ENCODE results near the gene DNAH14. TPM values are rescaled to one million over a fixed set of nuclear protein-coding genes. Genes with fewer than 3 reads are reported as not detected.

Gene DNAH14
- total RNA-seq, 1 experiment from 2014 or later: 33.2 TPM

- peaks cover 42 to 62% of the 10 kb centered on the region in 2 experiments for H3K4me1 ChIP-seq (ENCODE audit: control insufficient read depth in 1 of 2, insufficient read depth in 2 of 2, low read length in 2 of 2)
- no peak for TF ChIP-seq EGR1 (IDR thresholded peaks at IDR 0.05; ENCODE audit: low read depth)
- no peak for TF ChIP-seq ELF1 (IDR thresholded peaks at IDR 0.05; ENCODE audit: borderline replicate concordance, low read depth)
- no peak for DNase-seq (ENCODE audit: low read depth, low spot score)
- no TSS peak for BruUV-seq (replicated peaks)
- ChIA-PET RAD21 (ENCODE audit: low non-redundant PET in 1 of 2, low total read pairs in 2 of 2, uncharacterized antibody in 2 of 2, unreplicated experiment in 2 of 2) (no interaction called here), POLR2A (no interaction called here), CTCF (interaction anchor here (0.8 to 1.1 kb wide), 4 partner anchors 12 to 330 kb away, joined by 3 to 5 read pairs (median 4); partner anchors contain the start of gene LBR)
- no peak overlapping the region for H3K9ac ChIP-seq (ENCODE audit: low read length)
- intact Hi-C loops (cut with micrococcal nuclease): no loop called here
- H3K27ac ChIP-seq (ENCODE audit: low read depth, low read length): no peak overlapping the region
- H3K27me3 ChIP-seq (ENCODE audit: insufficient read depth, low read length): no peaks in the 10 kb centered on the region
- H3K9me2 ChIP-seq (ENCODE audit: insufficient read depth): no peaks in the 10 kb centered on the region
- H3K79me2 ChIP-seq (ENCODE audit: insufficient read depth, low read length): no peaks in the 10 kb centered on the region
- no peak for ATAC-seq
- H3K4me2 ChIP-seq (ENCODE audit: low read length): no peak overlapping the region
- no peak overlapping the region for H2AFZ ChIP-seq (ENCODE audit: low read depth, low read length, poor library complexity, severe bottlenecking)
- H3K4me3 ChIP-seq (replicated peaks in 1 of 2; ENCODE audit: low read depth in 1 of 2, low read length in 2 of 2): no peak overlapping the region
- H3K9me3 ChIP-seq (ENCODE audit: control insufficient read depth in 1 of 2, insufficient read depth in 1 of 2, low read depth in 1 of 2, low read length in 2 of 2): no peaks in the 10 kb centered on the region
- H3K36me3 ChIP-seq (ENCODE audit: control insufficient read depth in 1 of 2, insufficient read depth in 2 of 2, low read length in 2 of 2): no peaks in the 10 kb centered on the region
- H4K20me1 ChIP-seq (ENCODE audit: insufficient read depth): no peaks in the 10 kb centered on the region
Measured at GRCh38 chr1:225442123-225442505, 512.6 kb downstream of the DNAH14 start.

GRCh38 chr1:225445639-225446594, 516.4 kb downstream of the DNAH14 start:
- intact Hi-C loops (cut with micrococcal nuclease): no loop called here
- Histone ChIP-seq H3K79me2 (ENCODE audit: insufficient read depth, low read length) (no peaks in the 10 kb centered on the region), H3K4me1 (ENCODE audit: control insufficient read depth in 1 of 2, insufficient read depth in 2 of 2, low read length in 2 of 2) (peaks cover 50 to 84% of the 10 kb centered on the region in 2 experiments), H3K36me3 (ENCODE audit: control insufficient read depth in 1 of 2, insufficient read depth in 2 of 2, low read length in 2 of 2) (no peaks in the 10 kb centered on the region), H3K27me3 (ENCODE audit: insufficient read depth, low read length) (no peaks in the 10 kb centered on the region), H3K4me3 (replicated peaks in 1 of 2; ENCODE audit: low read depth in 1 of 2, low read length in 2 of 2) (no peak overlapping the region), H2AFZ (ENCODE audit: low read depth, low read length, poor library complexity, severe bottlenecking) (peak overlapping the region; percentile 75), H3K9ac (ENCODE audit: low read length) (no peak overlapping the region), H3K4me2 (ENCODE audit: low read length) (peak overlapping the region; percentile 46), H3K27ac (ENCODE audit: low read depth, low read length) (peak overlapping the region; percentile 40), H3K9me3 (ENCODE audit: control insufficient read depth in 1 of 2, insufficient read depth in 1 of 2, low read depth in 1 of 2, low read length in 2 of 2) (no peaks in the 10 kb centered on the region), H3K9me2 (ENCODE audit: insufficient read depth) (no peaks in the 10 kb centered on the region), H4K20me1 (ENCODE audit: insufficient read depth) (no peaks in the 10 kb centered on the region)
- no peak for ATAC-seq
- CTCF ChIA-PET: no interaction called here
- no peak for TF ChIP-seq POLR2AphosphoS5 (IDR thresholded peaks at IDR 0.05; ENCODE audit: low read depth, low read length)
- TF ChIP-seq CBX3 (IDR thresholded peaks at IDR 0.05; ENCODE audit: low read depth): no peak
- no peak for TF ChIP-seq RAD21 (IDR thresholded peaks at IDR 0.05; ENCODE audit: low read depth)
- no peak for TF ChIP-seq MAX (IDR thresholded peaks at IDR 0.05)
- POLR2A ChIA-PET: interaction anchor here (1.0 to 1.2 kb wide), 3 partner anchors 8 to 17 kb away, joined by 3 read pairs; partner anchors contain the start of gene LBR
- RAD21 ChIA-PET (ENCODE audit: low non-redundant PET in 1 of 2, low total read pairs in 2 of 2, uncharacterized antibody in 2 of 2, unreplicated experiment in 2 of 2): no interaction called here
- DNase-seq (ENCODE audit: low read depth, low spot score): no peak
- no TSS peak for BruUV-seq (replicated peaks)
